Thyroid gland (tissue), 4 donors: Measurements from ENCODE around the gene RYR2.

Source experiments
- POLR2A ChIP-seq, 2 donors: fragments of 450-650 bp; IDR thresholded peaks; one replicate each; pipeline ENCODE4 v1.6.1; 2017; ENCODE audit warnings: antibody characterized with exemption in 2 of 2, mild to moderate bottlenecking in 2 of 2, moderate library complexity in 1 of 2
- TF ChIP-seq, protein P1 (sequence below), 6 experiments: fragments of 200-600 bp in 3 of 6; fragments of 450-650 bp in 3 of 6; sonication (generic) in 3 of 6; IDR thresholded peaks; one replicate each; pipeline ENCODE4 v1.5.1; 2016 to 2019; ENCODE audit warnings: antibody characterized with exemption in 6 of 6, mild to moderate bottlenecking in 2 of 6, inconsistent platforms in 1 of 6, moderate library complexity in 1 of 6

GRCh38 chr1:237749122-237749521, 707.1 kb downstream of the RYR2 start:
- no peak for TF ChIP-seq POLR2A (IDR thresholded peaks at IDR 0.05)
- TF ChIP-seq, protein P1, sequence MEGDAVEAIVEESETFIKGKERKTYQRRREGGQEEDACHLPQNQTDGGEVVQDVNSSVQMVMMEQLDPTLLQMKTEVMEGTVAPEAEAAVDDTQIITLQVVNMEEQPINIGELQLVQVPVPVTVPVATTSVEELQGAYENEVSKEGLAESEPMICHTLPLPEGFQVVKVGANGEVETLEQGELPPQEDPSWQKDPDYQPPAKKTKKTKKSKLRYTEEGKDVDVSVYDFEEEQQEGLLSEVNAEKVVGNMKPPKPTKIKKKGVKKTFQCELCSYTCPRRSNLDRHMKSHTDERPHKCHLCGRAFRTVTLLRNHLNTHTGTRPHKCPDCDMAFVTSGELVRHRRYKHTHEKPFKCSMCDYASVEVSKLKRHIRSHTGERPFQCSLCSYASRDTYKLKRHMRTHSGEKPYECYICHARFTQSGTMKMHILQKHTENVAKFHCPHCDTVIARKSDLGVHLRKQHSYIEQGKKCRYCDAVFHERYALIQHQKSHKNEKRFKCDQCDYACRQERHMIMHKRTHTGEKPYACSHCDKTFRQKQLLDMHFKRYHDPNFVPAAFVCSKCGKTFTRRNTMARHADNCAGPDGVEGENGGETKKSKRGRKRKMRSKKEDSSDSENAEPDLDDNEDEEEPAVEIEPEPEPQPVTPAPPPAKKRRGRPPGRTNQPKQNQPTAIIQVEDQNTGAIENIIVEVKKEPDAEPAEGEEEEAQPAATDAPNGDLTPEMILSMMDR (IDR thresholded peaks at IDR 0.05): no peak
